ENCODE results near the gene TTC33.

- TF ChIP-seq CTCF (IDR thresholded peaks at IDR 0.05 in 4 of 5, conservative IDR thresholded peaks at IDR 0.05 in 1 of 5): no peak
- no peak for TF ChIP-seq POLR2A (IDR thresholded peaks at IDR 0.05)
Observed at GRCh38 chr5:40607202-40607601, 148.6 kb downstream of the TTC33 start.
